ENCODE data around the gene AMMECR1L.

GRCh38 chr2:127927384-127927783, 41.6 kb upstream of the AMMECR1L start:
- TF ChIP-seq POLR2A (IDR thresholded peaks at IDR 0.05) (no peak), POLR2AphosphoS5 (IDR thresholded peaks at IDR 0.05; ENCODE audit: insufficient read depth in 1 of 2, low read depth in 1 of 2) (no peak)
